H1 (cell line): ENCODE results near the gene SPTB. TPM values are rescaled to one million over a fixed set of nuclear protein-coding genes. Genes with fewer than 3 reads are reported as not detected.
A peak's percentile ranks its signal among the peaks of the same experiment; 100 is the strongest.

Source experiments
- CTCF ChIA-PET: fragments of 300-600 bp; sonication (Branson Sonifier 250); formaldehyde crosslinking; loops from one replicate; lab custom pipeline; 2021; ENCODE audit not compliant: partially characterized antibody; lab: Charles Lee
- POLR2A ChIA-PET: fragments of 300-600 bp; sonication (Branson Sonifier 250); formaldehyde crosslinking; loops from one replicate; lab custom pipeline; 2021; ENCODE audit warnings: inconsistent platforms; ENCODE audit not compliant: partially characterized antibody; lab: Charles Lee
- DNase-seq, 2 experiments: peaks; one replicate each; pipeline versions ENCODE4 v3.0.0 to v3.0.0-alpha.2; 2010 to 2022; ENCODE audit warnings: low spot score in 2 of 2, low read depth in 1 of 2, mixed read lengths in 1 of 2
- FAIRE-seq: peaks from 2 replicates; lab custom pipeline; 2011; peaks lifted over from hg19 to GRCh38; lab: Jason Lieb, UNC
- H2AFZ ChIP-seq: 2 replicates; pipeline ENCODE4 v1.8.1; 2012; ENCODE audit warnings: low read length, inconsistent platforms
- H2AK5ac ChIP-seq: 2 replicates; pipeline ENCODE4 v1.6.1; 2013; ENCODE audit warnings: low read depth, low read length
- H2BK120ac ChIP-seq: replicated peaks from 2 replicates; pipeline ENCODE3; 2013; ENCODE audit warnings: low read depth, low read length, inconsistent platforms
- H2BK12ac ChIP-seq: 2 replicates; pipeline ENCODE4 v1.6.1; 2013; ENCODE audit warnings: low read depth, low read length
- H2BK15ac ChIP-seq: 2 replicates; pipeline ENCODE4 v1.6.1; 2013; ENCODE audit warnings: low read length
- H2BK20ac ChIP-seq: 2 replicates; pipeline ENCODE4 v1.6.1; 2013; ENCODE audit warnings: low read length
- H2BK5ac ChIP-seq: 2 replicates; pipeline ENCODE4 v1.6.1; 2013; ENCODE audit warnings: low read depth, low read length
- H3K14ac ChIP-seq: 2 replicates; pipeline ENCODE4 v1.6.1; 2013; ENCODE audit warnings: inconsistent platforms; ENCODE audit not compliant: insufficient read length
- H3K18ac ChIP-seq: 2 replicates; pipeline ENCODE4 v1.6.1; 2013; ENCODE audit warnings: low read length; ENCODE audit errors: extremely low read depth
- H3K23ac ChIP-seq: 2 replicates; pipeline ENCODE4 v1.6.1; 2013; ENCODE audit warnings: inconsistent platforms; ENCODE audit not compliant: insufficient read length
- H3K23me2 ChIP-seq: 2 replicates; pipeline ENCODE4 v1.6.1; 2013; ENCODE audit warnings: low read depth, low read length
- H3K27ac ChIP-seq: 2 replicates; pipeline ENCODE4 v1.6.1; 2011; ENCODE audit warnings: low read depth, low read length, inconsistent platforms
- H3K27me3 ChIP-seq, 4 experiments: replicated peaks in 1 of 4; 1 replicate in 1 of 4; 2 replicates in 3 of 4; pipeline versions ENCODE4 v1.6.1 to v1.8.1; 2011 to 2013; ENCODE audit warnings: low read length in 3 of 4, mild to moderate bottlenecking in 3 of 4, inconsistent platforms in 2 of 4, mixed read lengths in 2 of 4, moderate library complexity in 1 of 4; ENCODE audit not compliant: control insufficient read depth in 3 of 4, insufficient read depth in 3 of 4; ENCODE audit errors: extremely low read depth in 1 of 4
- H3K36me3 ChIP-seq, 4 experiments: 2 replicates each; pipeline versions ENCODE4 v1.6.1 to v1.8.1; 2011 to 2013; ENCODE audit warnings: mild to moderate bottlenecking in 4 of 4, low read length in 3 of 4, moderate library complexity in 2 of 4, control low read depth in 1 of 4, inconsistent platforms in 1 of 4; ENCODE audit not compliant: insufficient read depth in 4 of 4, control insufficient read depth in 2 of 4
- H3K4ac ChIP-seq: replicated peaks from 2 replicates; pipeline ENCODE3; 2013; ENCODE audit warnings: low read length, low read depth, mixed read lengths, inconsistent platforms; ENCODE audit not compliant: insufficient read length
- H3K4me1 ChIP-seq, 4 experiments: replicated peaks in 1 of 4; 1 replicate in 1 of 4; 2 replicates in 3 of 4; pipeline versions ENCODE4 v1.6.1 to v1.8.1; 2011 to 2013; ENCODE audit warnings: low read length in 3 of 4, inconsistent platforms in 2 of 4, mixed read lengths in 1 of 4; ENCODE audit not compliant: insufficient read depth in 4 of 4, control insufficient read depth in 3 of 4
- H3K4me2 ChIP-seq, 2 experiments: 2 replicates each; pipeline versions ENCODE4 v1.6.1 to v1.8.1; 2011 to 2013; ENCODE audit warnings: low read depth in 2 of 2, low read length in 2 of 2, control low read depth in 1 of 2, inconsistent platforms in 1 of 2, mild to moderate bottlenecking in 1 of 2; ENCODE audit not compliant: insufficient read depth in 1 of 2
- H3K4me3 ChIP-seq, 4 experiments: fragments of 200-600, 300-600 bp in 1 of 4; sonication (generic), shearing (Covaris generic), sonication (Bioruptor Twin) in 1 of 4; 2 replicates each; pipeline versions ENCODE4 v1.5.1 to v1.8.1; 2011 to 2016; ENCODE audit warnings: low read length in 4 of 4, low read depth in 3 of 4, control low read depth in 2 of 4, inconsistent platforms in 2 of 4, mild to moderate bottlenecking in 2 of 4, mixed read lengths in 1 of 4, moderate library complexity in 1 of 4; ENCODE audit not compliant: insufficient read depth in 2 of 4; ENCODE audit errors: extremely low read depth in 1 of 4
- H3K56ac ChIP-seq: replicated peaks from 2 replicates; pipeline ENCODE3; 2013; ENCODE audit warnings: low read depth, mild to moderate bottlenecking, mixed read lengths, low read length, inconsistent platforms; ENCODE audit not compliant: insufficient read length
- H3K79me1 ChIP-seq: 2 replicates; pipeline ENCODE4 v1.6.1; 2013; ENCODE audit warnings: low read depth, low read length, control low read depth
- H3K79me2 ChIP-seq, 2 experiments: 2 replicates each; pipeline versions ENCODE4 v1.6.1 to v1.8.1; 2012 to 2013; ENCODE audit warnings: low read length in 2 of 2, mild to moderate bottlenecking in 2 of 2, inconsistent platforms in 1 of 2; ENCODE audit not compliant: insufficient read depth in 2 of 2, control insufficient read depth in 1 of 2
- H3K9ac ChIP-seq, 4 experiments: replicated peaks in 1 of 4; 1 replicate in 1 of 4; 2 replicates in 3 of 4; pipeline versions ENCODE4 v1.6.1 to v1.8.1; 2011 to 2013; ENCODE audit warnings: low read depth in 3 of 4, low read length in 3 of 4, control low read depth in 2 of 4, mild to moderate bottlenecking in 2 of 4, moderate library complexity in 2 of 4, inconsistent platforms in 1 of 4; ENCODE audit errors: extremely low read depth in 1 of 4
- H3K9me3 ChIP-seq, 2 experiments: 2 replicates each; pipeline versions ENCODE4 v1.6.1 to v1.8.1; 2012 to 2013; ENCODE audit warnings: mild to moderate bottlenecking in 2 of 2, moderate library complexity in 2 of 2, control low read depth in 1 of 2, inconsistent platforms in 1 of 2, low read depth in 1 of 2, low read length in 1 of 2, mixed read lengths in 1 of 2; ENCODE audit not compliant: insufficient read depth in 2 of 2
- H4K20me1 ChIP-seq, 2 experiments: replicated peaks in 1 of 2; 2 replicates each; pipeline versions ENCODE3 to v1.8.1; 2011 to 2013; ENCODE audit warnings: inconsistent platforms in 2 of 2, low read length in 2 of 2, mild to moderate bottlenecking in 1 of 2; ENCODE audit not compliant: insufficient read depth in 2 of 2, control insufficient read depth in 1 of 2
- H4K5ac ChIP-seq: 2 replicates; pipeline ENCODE4 v1.6.1; 2013; ENCODE audit warnings: low read length, low read depth, mixed read lengths, inconsistent platforms; ENCODE audit not compliant: insufficient read length
- H4K8ac ChIP-seq: 2 replicates; pipeline ENCODE4 v1.8.0; 2013; ENCODE audit warnings: mild to moderate bottlenecking, moderate library complexity, low read length, inconsistent platforms; ENCODE audit not compliant: insufficient read depth; ENCODE audit errors: extremely low read depth
- H4K91ac ChIP-seq: replicated peaks from 2 replicates; pipeline ENCODE3; 2013; ENCODE audit warnings: low read length, mixed read lengths, inconsistent platforms; ENCODE audit not compliant: insufficient read length
- ASH2L ChIP-seq: fragments of 200-600, 300-600 bp; sonication (generic); IDR thresholded peaks from one replicate; pipeline ENCODE4 v1.7.1; 2017; ENCODE audit warnings: low read length
- HDAC2 ChIP-seq, 2 experiments: fragments of 300-600 bp in 1 of 2; sonication (generic) in 1 of 2; IDR thresholded peaks; 2 replicates each; pipeline ENCODE4 v1.6.1; 2011 to 2012; ENCODE audit warnings: low read depth in 2 of 2, low read length in 2 of 2, mild to moderate bottlenecking in 2 of 2, moderate library complexity in 2 of 2, borderline replicate concordance in 1 of 2, inconsistent platforms in 1 of 2
- TEAD4 ChIP-seq: IDR thresholded peaks from 2 replicates; pipeline ENCODE4 v1.6.1; 2012; ENCODE audit warnings: low read depth, low read length, inconsistent platforms, mixed read lengths
- WGBS, 2 experiments: shearing (Covaris generic) in 1 of 2; methylation state at CpG; one replicate each; pipeline versions ENCODE4 v1.1.6 to v1.1.7; 2013 to 2015; ENCODE audit warnings: low lambda C conversion rate in 2 of 2, mixed read lengths in 2 of 2, inconsistent platforms in 1 of 2, low coverage in 1 of 2, missing lambda C conversion rate in 1 of 2; ENCODE audit not compliant: insufficient replicate concordance in 2 of 2, insufficient coverage in 1 of 2, insufficient read length in 1 of 2; ENCODE audit errors: extremely low coverage in 1 of 2, missing lambda C conversion rate in 1 of 2; 5-methylcytosine and 5-hydroxymethylcytosine counted together
- polyA plus RNA-seq, 7 experiments: library from polyadenylated mRNA; depleted of rRNA in 3 of 7; stranded (reverse) in 5 of 7; unstranded in 2 of 7; fragments of >200 nt in 5 of 7; fragments of 200-250 nt in 2 of 7; gene quantifications; 1 replicate in 5 of 7; 2 replicates in 1 of 7; 4 replicates in 1 of 7; pipeline versions ENCODE4 v1.2.1 to v1.2.3, GENCODE V29; 2011 to 2013; ENCODE audit warnings: missing spikeins in 2 of 7, mixed read lengths in 2 of 7
- total RNA-seq: library from RNA; stranded (reverse); fragmentation: NEBNext Ultra II Directional; extraction: Animal tissue kit (Norgen Biotek cat#: 25700); gene quantifications from 2 replicates; pipeline ENCODE4 v1.2.1, GENCODE V29; 2021

Gene SPTB
- total and polyA plus RNA-seq, 2 of the 8 experiments (the other 6 are each of a cell fraction or from before 2014, with no cell fraction given) = 0.30 to 2.4 TPM

DNA sequence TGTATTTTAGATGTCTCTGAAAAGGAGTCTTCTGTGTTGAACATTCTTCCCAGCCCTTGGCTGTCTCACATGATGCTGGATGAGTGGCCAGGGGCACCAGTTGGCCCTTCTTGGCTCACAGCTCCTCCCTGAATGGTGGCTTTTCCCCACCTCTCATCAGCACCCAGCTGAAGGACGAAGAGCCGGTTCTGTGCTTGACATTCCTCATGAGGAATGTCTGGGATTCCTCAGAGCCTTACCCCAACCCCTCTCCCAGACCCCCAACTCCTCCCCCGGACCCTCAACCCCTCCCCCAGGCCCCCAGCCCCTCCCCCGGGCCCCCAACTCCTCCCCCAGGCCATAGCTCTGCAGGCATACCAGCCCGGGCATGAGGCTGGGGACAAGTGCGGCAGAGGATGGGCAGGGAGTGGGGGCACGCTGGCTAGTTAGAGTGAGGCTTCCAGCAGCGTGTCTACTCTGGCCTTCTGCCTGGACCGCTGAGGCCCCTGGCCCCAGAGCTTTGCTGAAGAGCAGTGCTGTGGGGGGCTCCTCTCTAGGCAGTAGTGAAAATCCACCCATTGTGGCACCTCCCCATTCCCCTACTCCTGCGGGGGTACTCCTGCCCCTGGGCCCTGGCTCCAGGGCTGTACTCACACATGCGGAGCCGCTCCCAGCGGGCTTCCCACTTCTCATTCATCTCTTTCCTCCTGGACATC is 111.2 kb downstream of the SPTB start:
- Histone ChIP-seq H3K27me3 (peaks cover 0 to 2% (median 0%) of the 10 kb centered on the region in 4 experiments; a peak in 3 of 7 replicates), H3K18ac (peak overlapping the region; percentile 48; the same call in 1 of the 2 replicates), H3K9me3 (peaks cover 6 to 12% of the 10 kb centered on the region in 2 experiments; a peak in 3 of 4 replicates), H3K56ac (no peak overlapping the region), H3K27ac (no peak overlapping the region), H3K23me2 (peaks cover 6% of the 10 kb centered on the region; the same call in 1 of the 2 replicates), H3K4ac (no peak overlapping the region), H2AFZ (no peak overlapping the region), H3K14ac (no peak overlapping the region), H3K79me2 (no peaks in the 10 kb centered on the region), H2BK20ac (no peak overlapping the region), H2BK5ac (no peak overlapping the region), H3K36me3 (no peaks in the 10 kb centered on the region), H3K79me1 (no peaks in the 10 kb centered on the region), H2BK12ac (no peak overlapping the region)
- no peak for TF ChIP-seq HDAC2 (IDR thresholded peaks at IDR 0.05; ENCODE audit: borderline replicate concordance in 1 of 2, low read depth in 2 of 2, low read length in 2 of 2)
- TF ChIP-seq TEAD4 = 0 out of 2 replicates have a peak, but pooled peaks have one; percentile 44
- peak; percentile 26 for TF ChIP-seq ASH2L
- TF ChIP-seq, all 59 proteins: peak for 2
- no peak overlapping the region for H2BK120ac ChIP-seq
- WGBS, 2 experiments = 76% methylated on average over 10 of the region's 13 CpGs; no CpG with 5 or more reads in 1 of the 2 experiments
- no peak overlapping the region for H3K9ac ChIP-seq
- no peak overlapping the region for H3K23ac ChIP-seq
- H4K8ac ChIP-seq = no peak overlapping the region
- POLR2A ChIA-PET = interaction anchor here (1.0 to 1.5 kb wide), 2 partner anchors 55 to 381 kb away, joined by 3 read pairs; partner anchors contain the start of gene MTHFD1
- DNase-seq = no peak
- H2AK5ac ChIP-seq = no peak overlapping the region
- H4K5ac ChIP-seq = no peak overlapping the region
- no peak overlapping the region for H3K4me2 ChIP-seq
- H4K91ac ChIP-seq = no peak overlapping the region
- FAIRE-seq = no peak
- H2BK15ac ChIP-seq = no peak overlapping the region
- CTCF ChIA-PET = interaction anchor here (0.5 to 7.6 kb wide), 15 partner anchors 8 to 314 kb away, joined by 3 to 64 read pairs (median 5); no protein-coding TSS in a partner anchor
- peaks cover 4 to 25% (median 18%) of the 10 kb centered on the region in 4 experiments for H3K4me1 ChIP-seq
- peaks cover 0 to 6% of the 10 kb centered on the region in 2 experiments for H4K20me1 ChIP-seq
- H3K4me3 ChIP-seq = no peak overlapping the region; a peak in 1 of 8 replicates
